Activated CD8-positive, alpha-beta memory T cell treated with anti-CD3 and anti-CD28 coated beads for 36 hours (primary cell): Measurements from ENCODE around the gene ZNF26. TPM values are rescaled to one million over a fixed set of nuclear protein-coding genes. Genes with fewer than 3 reads are reported as not detected.

ENCODE experiments used
- CTCF ChIA-PET: fragments of 350-600 bp; sonication (Branson Sonifier 250); formaldehyde crosslinking; loops from one replicate; lab custom pipeline; 2021; ENCODE audit warnings: antibody characterized with exemption; lab: Charles Lee
- POLR2A ChIA-PET: fragments of 350-600 bp; sonication (Branson Sonifier 250); formaldehyde crosslinking; loops from one replicate; lab custom pipeline; 2021; ENCODE audit warnings: antibody characterized with exemption; lab: Charles Lee
- total RNA-seq, 2 experiments: library from RNA; stranded (reverse); gene quantifications; one replicate each; pipeline ENCODE4 v1.2.3, GENCODE V29; 2021

The ZNF26 gene
- total RNA-seq, 2 experiments from 2014 or later: 13.0 to 14.2 TPM

DNA sequence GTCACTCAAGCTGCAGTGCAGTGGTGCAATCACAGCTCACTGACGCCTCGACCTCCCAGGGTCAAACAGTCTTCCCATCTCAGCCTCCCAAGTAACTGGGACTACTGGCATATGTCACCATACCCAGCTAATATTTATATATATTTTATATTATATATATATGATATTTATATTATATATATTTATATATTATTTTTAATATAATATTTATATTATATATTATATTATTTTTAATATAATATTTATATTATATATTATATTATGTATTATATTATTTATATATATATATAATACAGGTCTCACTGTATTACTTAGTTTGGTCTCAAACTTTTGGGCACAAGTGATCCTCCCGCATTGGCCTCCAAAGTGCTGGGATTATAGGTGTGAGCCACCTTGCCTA, 60.5 kb downstream of the ZNF26 start:
- CTCF ChIA-PET: interaction anchor here (0.6 kb wide), 1 partner anchor 84 kb away, joined by 3 read pairs; the partner anchor contains the start of genes ZNF10 and ZNF891

DNA sequence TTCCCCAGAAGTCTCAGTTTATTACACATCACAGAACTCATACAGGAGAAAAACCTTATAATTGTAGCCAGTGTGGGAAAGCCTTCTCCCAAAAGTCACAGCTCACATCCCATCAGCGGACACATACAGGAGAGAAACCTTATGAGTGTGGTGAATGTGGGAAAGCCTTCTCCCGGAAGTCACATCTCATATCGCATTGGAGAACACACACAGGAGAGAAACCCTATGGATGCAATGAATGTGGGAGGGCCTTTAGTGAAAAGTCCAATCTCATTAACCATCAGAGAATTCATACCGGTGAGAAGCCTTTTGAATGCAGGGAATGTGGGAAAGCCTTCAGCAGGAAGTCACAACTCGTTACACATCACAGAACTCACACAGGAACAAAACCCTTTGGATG, 71.3 kb downstream of the ZNF26 start:
- ChIA-PET CTCF (no interaction called here), POLR2A (no interaction called here)

More for the DNA sequence above, 60.5 kb downstream of the ZNF26 start:
- POLR2A ChIA-PET: interaction anchor here (0.6 kb wide), 2 partner anchors 12 to 133 kb away, joined by 3 to 5 read pairs; no protein-coding TSS in a partner anchor

DNA sequence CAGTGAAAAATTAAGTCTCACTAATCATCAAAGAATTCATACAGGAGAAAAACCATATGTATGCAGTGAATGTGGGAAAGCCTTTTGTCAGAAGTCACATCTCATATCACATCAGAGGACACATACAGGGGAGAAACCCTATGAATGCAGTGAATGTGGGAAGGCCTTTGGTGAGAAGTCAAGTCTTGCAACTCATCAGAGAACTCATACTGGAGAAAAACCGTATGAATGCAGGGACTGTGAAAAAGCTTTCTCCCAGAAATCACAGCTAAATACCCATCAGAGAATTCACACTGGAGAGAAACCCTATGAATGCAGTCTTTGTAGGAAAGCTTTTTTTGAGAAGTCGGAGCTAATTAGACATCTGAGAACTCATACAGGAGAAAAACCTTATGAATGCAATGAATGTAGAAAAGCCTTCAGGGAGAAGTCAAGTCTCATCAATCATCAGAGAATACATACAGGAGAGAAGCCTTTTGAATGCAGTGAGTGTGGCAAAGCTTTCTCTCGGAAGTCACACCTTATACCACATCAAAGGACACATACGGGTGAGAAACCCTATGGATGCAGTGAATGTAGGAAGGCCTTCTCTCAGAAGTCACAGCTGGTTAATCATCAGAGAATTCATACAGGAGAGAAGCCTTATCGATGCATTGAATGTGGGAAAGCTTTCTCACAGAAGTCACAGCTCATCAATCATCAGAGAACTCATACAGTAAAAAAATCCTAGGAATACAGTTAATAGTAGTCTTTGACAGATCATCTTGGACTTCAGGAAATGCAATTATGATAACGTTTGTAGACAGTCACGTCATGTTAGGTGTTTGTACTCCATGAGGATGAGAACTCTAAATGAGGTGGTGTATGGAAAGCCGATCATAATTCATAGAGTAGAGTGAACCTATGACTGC, 72.3 kb downstream of the ZNF26 start:
- POLR2A ChIA-PET: interaction anchor here (0.7 kb wide), 1 partner anchor 12 kb away, joined by 5 read pairs; no protein-coding TSS in a partner anchor

DNA sequence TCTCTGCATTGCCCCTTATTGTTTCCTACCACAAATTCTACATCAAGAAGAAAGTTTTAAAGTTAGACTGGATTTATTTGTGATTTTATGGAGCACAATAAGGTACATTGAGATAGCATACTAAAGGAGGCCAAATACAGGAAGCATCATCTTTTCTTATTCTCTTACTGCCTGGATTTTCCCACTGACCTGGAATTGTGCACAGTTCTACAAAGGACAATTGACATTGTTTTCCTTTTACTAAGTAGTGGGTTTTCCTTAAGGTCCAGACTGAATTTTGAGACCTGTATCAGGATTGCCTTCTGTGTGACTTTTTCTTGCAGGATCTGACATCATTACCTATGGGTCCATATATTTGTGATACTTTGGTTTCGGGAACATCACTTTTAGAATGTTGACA, 75.8 kb downstream of the ZNF26 start:
- POLR2A ChIA-PET: no interaction called here
- CTCF ChIA-PET: no interaction called here

More for the DNA sequence above, 72.3 kb downstream of the ZNF26 start:
- CTCF ChIA-PET: interaction anchor here (1.3 kb wide), 1 partner anchor 123 kb away, joined by 3 read pairs; the partner anchor contains the start of gene ZNF268

DNA sequence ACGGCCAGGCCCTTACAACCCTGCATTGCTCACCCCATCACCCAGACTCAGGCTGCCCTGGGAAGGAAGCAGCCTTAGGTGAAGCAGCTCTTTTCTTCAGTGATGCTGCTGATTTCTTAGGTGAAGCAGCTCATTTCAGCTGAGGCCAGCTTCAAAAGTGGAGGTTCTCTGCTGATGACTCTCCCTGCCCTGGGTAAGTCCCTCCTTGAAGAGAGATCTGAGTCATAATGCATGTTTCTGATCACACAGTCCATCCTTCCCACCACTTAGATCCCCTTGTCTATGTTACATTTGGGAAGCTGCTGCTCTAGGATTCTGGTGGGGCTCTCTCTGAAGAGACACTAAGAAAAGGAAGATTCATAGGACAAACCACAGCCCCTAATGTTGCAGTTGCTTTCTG, 77.4 kb downstream of the ZNF26 start:
- POLR2A ChIA-PET: no interaction called here
- CTCF ChIA-PET: no interaction called here

DNA sequence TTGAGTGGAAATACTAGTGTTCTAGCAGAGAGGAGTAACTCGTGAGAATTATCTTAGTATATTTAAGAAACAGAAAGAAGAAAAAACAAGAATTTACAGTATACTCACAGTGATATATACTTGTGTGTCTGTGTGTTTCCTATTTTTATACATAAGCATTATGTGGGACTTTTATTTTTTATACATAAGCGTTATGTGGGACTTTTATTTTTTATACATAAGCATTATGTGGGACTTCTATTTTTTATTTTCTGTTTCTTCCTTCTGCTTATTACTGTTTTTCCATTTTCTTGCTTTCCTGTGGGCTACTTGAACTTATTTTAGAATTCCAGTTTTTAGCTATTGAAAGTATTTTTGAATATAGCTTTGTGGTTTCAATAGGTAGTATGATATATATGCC, 87.7 kb downstream of the ZNF26 start:
- ChIA-PET CTCF (no interaction called here), POLR2A (no interaction called here)

Other genes starting within 250 kb of the ZNF26 start
- 100 to 1,000 TPM; 117 to 119 TPM for gene ANKLE2, start 224.5 kb upstream of the ZNF26 start, total RNA-seq
- gene GOLGA3, start 157.5 kb upstream of the ZNF26 start, total RNA-seq: 10 to 100 TPM; 64.7 to 66.2 TPM
- 10 to 100 TPM; 50.4 to 54.6 TPM for gene CHFR, start 98.8 kb upstream of the ZNF26 start, total RNA-seq
- gene ZNF605, start 30.1 kb upstream of the ZNF26 start, total RNA-seq: 1 to 10 TPM; 5.3 to 6.9 TPM
- 10 to 100 TPM; 13.8 to 17.0 TPM for gene ZNF84, start 51.1 kb downstream of the ZNF26 start, total RNA-seq
- gene ZNF140, start 94.6 kb downstream of the ZNF26 start, total RNA-seq: 10 to 100 TPM; 10.9 to 12.2 TPM
- gene ZNF891, start 143.9 kb downstream of the ZNF26 start, total RNA-seq: 1 to 10 TPM; 1.9 to 2.0 TPM
- gene ZNF10, start 144.3 kb downstream of the ZNF26 start, total RNA-seq: 1 to 10 TPM; 3.2 to 4.0 TPM
- gene ZNF268, start 195.1 kb downstream of the ZNF26 start, total RNA-seq: 10 to 100 TPM; 18.6 to 19.6 TPM
- gene ANHX, start 249.5 kb downstream of the ZNF26 start, total RNA-seq: not detected